ENCODE results near the gene SMIM20. TPM values are rescaled to one million over a fixed set of nuclear protein-coding genes. Genes with fewer than 3 reads are reported as not detected.

Gene SMIM20
- total RNA-seq, 1 experiment from 2014 or later, result 20.1 TPM

- TF ChIP-seq, protein P1, sequence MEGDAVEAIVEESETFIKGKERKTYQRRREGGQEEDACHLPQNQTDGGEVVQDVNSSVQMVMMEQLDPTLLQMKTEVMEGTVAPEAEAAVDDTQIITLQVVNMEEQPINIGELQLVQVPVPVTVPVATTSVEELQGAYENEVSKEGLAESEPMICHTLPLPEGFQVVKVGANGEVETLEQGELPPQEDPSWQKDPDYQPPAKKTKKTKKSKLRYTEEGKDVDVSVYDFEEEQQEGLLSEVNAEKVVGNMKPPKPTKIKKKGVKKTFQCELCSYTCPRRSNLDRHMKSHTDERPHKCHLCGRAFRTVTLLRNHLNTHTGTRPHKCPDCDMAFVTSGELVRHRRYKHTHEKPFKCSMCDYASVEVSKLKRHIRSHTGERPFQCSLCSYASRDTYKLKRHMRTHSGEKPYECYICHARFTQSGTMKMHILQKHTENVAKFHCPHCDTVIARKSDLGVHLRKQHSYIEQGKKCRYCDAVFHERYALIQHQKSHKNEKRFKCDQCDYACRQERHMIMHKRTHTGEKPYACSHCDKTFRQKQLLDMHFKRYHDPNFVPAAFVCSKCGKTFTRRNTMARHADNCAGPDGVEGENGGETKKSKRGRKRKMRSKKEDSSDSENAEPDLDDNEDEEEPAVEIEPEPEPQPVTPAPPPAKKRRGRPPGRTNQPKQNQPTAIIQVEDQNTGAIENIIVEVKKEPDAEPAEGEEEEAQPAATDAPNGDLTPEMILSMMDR (IDR thresholded peaks at IDR 0.05; ENCODE audit: insufficient read depth in 1 of 2, low read depth in 1 of 2, low read length in 1 of 2, severe bottlenecking in 1 of 2, unreplicated experiment in 1 of 2), result no peak
- no peaks in the 10 kb centered on the region for H3K36me3 ChIP-seq (ENCODE audit: control insufficient read depth, insufficient read depth, low read length)
- DNase-seq, result no peak
- Mint-ChIP-seq H3K36me3 (ENCODE audit: insufficient read depth, unreplicated experiment) (no peaks in the 10 kb centered on the region), H3K27me3 (ENCODE audit: insufficient read depth, unreplicated experiment) (no peaks in the 10 kb centered on the region), H3K9me3 (ENCODE audit: unreplicated experiment) (no peaks in the 10 kb centered on the region), H3K4me1 (ENCODE audit: low read depth, unreplicated experiment) (no peaks in the 10 kb centered on the region), H3K4me3 (ENCODE audit: unreplicated experiment) (no peak overlapping the region), H3K27ac (ENCODE audit: unreplicated experiment) (no peak overlapping the region)
- no peaks in the 10 kb centered on the region for H3K9me3 ChIP-seq
- BruUV-seq (replicated peaks), result no TSS peak
- CTCF ChIA-PET, result no interaction called here
- no peaks in the 10 kb centered on the region for H3K27me3 ChIP-seq (replicated peaks; ENCODE audit: control insufficient read depth, insufficient read depth, low read length)
- intact Hi-C loops (cut with micrococcal nuclease; ENCODE audit: unreplicated experiment), result no loop called here
- H3K4me3 ChIP-seq (ENCODE audit: low read depth, low read length), result no peak overlapping the region
- H3K4me1 ChIP-seq, result peaks cover 10% of the 10 kb centered on the region
- POLR2A ChIA-PET, result no interaction called here
Measured at GRCh38 chr4:25966171-25966570, 52.2 kb downstream of the SMIM20 start.

DNA sequence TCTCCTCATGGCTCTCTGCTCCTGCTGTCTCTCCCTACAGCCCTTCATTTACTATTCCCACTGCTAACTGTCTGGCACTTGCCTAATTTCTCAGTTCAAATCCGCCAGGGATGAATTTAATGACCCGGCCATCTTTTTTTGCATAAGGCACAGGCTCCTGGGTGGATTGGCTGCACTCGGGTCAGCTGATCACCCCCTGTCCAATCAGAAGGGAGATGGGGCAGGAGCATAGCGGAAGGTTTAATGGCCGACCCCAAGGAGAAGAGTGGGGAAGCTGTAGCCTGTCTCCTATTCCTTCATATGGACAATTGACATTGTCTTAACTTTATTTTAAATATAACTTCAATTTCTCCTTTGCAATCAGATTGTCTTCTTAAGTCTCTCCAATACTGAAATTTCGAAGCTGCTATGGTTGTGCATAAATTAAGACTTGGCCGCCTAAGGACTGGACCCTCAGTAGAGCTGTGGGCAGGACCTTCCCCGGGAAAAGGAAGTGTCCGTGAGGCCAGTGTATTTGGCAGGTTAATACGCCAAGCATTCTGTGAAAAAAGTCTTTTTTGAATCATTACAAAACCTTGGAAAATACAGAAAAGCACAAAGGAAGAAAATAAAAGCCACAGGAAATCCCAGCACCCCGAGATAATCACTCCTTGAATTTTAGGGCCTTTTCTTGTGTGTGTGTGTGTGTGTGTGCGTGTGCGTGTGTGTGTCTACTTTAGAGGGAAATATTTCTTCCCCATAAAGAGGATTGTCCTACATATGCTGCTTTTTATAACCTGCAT is 55.5 kb downstream of the SMIM20 start:
- POLR2A ChIA-PET, result no interaction called here
- Histone ChIP-seq H3K9me3 (no peaks in the 10 kb centered on the region), H3K4me3 (ENCODE audit: low read depth, low read length) (no peak overlapping the region), H3K4me1 (peaks cover 10% of the 10 kb centered on the region), H3K36me3 (ENCODE audit: control insufficient read depth, insufficient read depth, low read length) (no peaks in the 10 kb centered on the region), H3K27me3 (replicated peaks; ENCODE audit: control insufficient read depth, insufficient read depth, low read length) (no peaks in the 10 kb centered on the region)
- TF ChIP-seq, protein P1 (IDR thresholded peaks at IDR 0.05; ENCODE audit: insufficient read depth in 1 of 2, low read depth in 1 of 2, low read length in 1 of 2, severe bottlenecking in 1 of 2, unreplicated experiment in 1 of 2), result no peak
- DNase-seq, result no peak
- CTCF ChIA-PET, result interaction anchor here (0.6 to 0.8 kb wide), 3 partner anchors 18 to 168 kb away, joined by 3 read pairs; no protein-coding TSS in a partner anchor
- intact Hi-C loops (cut with micrococcal nuclease; ENCODE audit: unreplicated experiment), result no loop called here
- no peaks in the 10 kb centered on the region for H3K9me3 Mint-ChIP-seq (ENCODE audit: unreplicated experiment)
- no TSS peak for BruUV-seq (replicated peaks)
- no peak overlapping the region for H3K4me3 Mint-ChIP-seq (ENCODE audit: unreplicated experiment)
- no peaks in the 10 kb centered on the region for H3K4me1 Mint-ChIP-seq (ENCODE audit: low read depth, unreplicated experiment)
- H3K36me3 Mint-ChIP-seq (ENCODE audit: insufficient read depth, unreplicated experiment), result no peaks in the 10 kb centered on the region
- no peaks in the 10 kb centered on the region for H3K27me3 Mint-ChIP-seq (ENCODE audit: insufficient read depth, unreplicated experiment)
- no peak overlapping the region for H3K27ac Mint-ChIP-seq (ENCODE audit: unreplicated experiment)

- H3K27ac Mint-ChIP-seq (ENCODE audit: unreplicated experiment), result peak overlapping the region; percentile 60
- BruUV-seq (replicated peaks), result no TSS peak
- Histone ChIP-seq H3K4me3 (ENCODE audit: low read depth, low read length) (no peak overlapping the region), H3K4me1 (peaks cover 10% of the 10 kb centered on the region), H3K36me3 (ENCODE audit: control insufficient read depth, insufficient read depth, low read length) (no peaks in the 10 kb centered on the region), H3K27me3 (replicated peaks; ENCODE audit: control insufficient read depth, insufficient read depth, low read length) (no peaks in the 10 kb centered on the region), H3K9me3 (no peaks in the 10 kb centered on the region)
- H3K27me3 Mint-ChIP-seq (ENCODE audit: insufficient read depth, unreplicated experiment), result no peaks in the 10 kb centered on the region
- POLR2A ChIA-PET, result no interaction called here
- no peak for DNase-seq
- intact Hi-C loops (cut with micrococcal nuclease; ENCODE audit: unreplicated experiment), result no loop called here
- no peaks in the 10 kb centered on the region for H3K9me3 Mint-ChIP-seq (ENCODE audit: unreplicated experiment)
- no peaks in the 10 kb centered on the region for H3K4me1 Mint-ChIP-seq (ENCODE audit: low read depth, unreplicated experiment)
- CTCF ChIA-PET, result interaction anchor here (0.7 to 0.8 kb wide), 2 partner anchors 18 to 24 kb away, joined by 3 read pairs; no protein-coding TSS in a partner anchor
- H3K36me3 Mint-ChIP-seq (ENCODE audit: insufficient read depth, unreplicated experiment), result no peaks in the 10 kb centered on the region
- no peak overlapping the region for H3K4me3 Mint-ChIP-seq (ENCODE audit: unreplicated experiment)
- TF ChIP-seq, protein P1 (IDR thresholded peaks at IDR 0.05; ENCODE audit: insufficient read depth in 1 of 2, low read depth in 1 of 2, low read length in 1 of 2, severe bottlenecking in 1 of 2, unreplicated experiment in 1 of 2), result no peak
Measured at GRCh38 chr4:25970226-25970675, 56.2 kb downstream of the SMIM20 start.
